H1 (cell line): ENCODE data around the gene ANK3. TPM values are rescaled to one million over a fixed set of nuclear protein-coding genes. Genes with fewer than 3 reads are reported as not detected.

ENCODE experiments used
- CHD1 ChIP-seq: IDR thresholded peaks from 2 replicates; pipeline ENCODE4 v1.6.1; 2012; ENCODE audit warnings: low read depth, low read length, improper control_type of control experiment
- GABPA ChIP-seq: IDR thresholded peaks from 2 replicates; pipeline ENCODE4 v1.6.1; 2011; ENCODE audit warnings: mild to moderate bottlenecking, low read length, moderate library complexity, borderline replicate concordance; ENCODE audit not compliant: insufficient read depth
- KDM5A ChIP-seq: fragments of 200-600 bp; IDR thresholded peaks from 2 replicates; pipeline ENCODE4 v1.7.1; 2012; ENCODE audit warnings: mild to moderate bottlenecking, low read length, inconsistent platforms, mixed read lengths
- SAP30 ChIP-seq: fragments of 300-600 bp; sonication (generic); IDR thresholded peaks from 2 replicates; pipeline ENCODE4 v1.7.1; 2012; ENCODE audit warnings: low read length, moderate library complexity, mild to moderate bottlenecking, inconsistent platforms; ENCODE audit not compliant: insufficient read depth, insufficient replicate concordance
- SP1 ChIP-seq: IDR thresholded peaks from 2 replicates; pipeline ENCODE4 v1.6.1; 2011; ENCODE audit warnings: low read depth, low read length
- SP2 ChIP-seq: IDR thresholded peaks from 2 replicates; pipeline ENCODE4 v1.6.1; 2012; ENCODE audit warnings: mild to moderate bottlenecking, low read length, inconsistent platforms
- polyA plus RNA-seq, 7 experiments: library from polyadenylated mRNA; depleted of rRNA in 3 of 7; stranded (reverse) in 5 of 7; unstranded in 2 of 7; fragments of >200 nt in 5 of 7; fragments of 200-250 nt in 2 of 7; gene quantifications; 1 replicate in 5 of 7; 2 replicates in 1 of 7; 4 replicates in 1 of 7; pipeline versions ENCODE4 v1.2.1 to v1.2.3, GENCODE V29; 2011 to 2013; ENCODE audit warnings: missing spikeins in 2 of 7, mixed read lengths in 2 of 7
- total RNA-seq: library from RNA; stranded (reverse); fragmentation: NEBNext Ultra II Directional; extraction: Animal tissue kit (Norgen Biotek cat#: 25700); gene quantifications from 2 replicates; pipeline ENCODE4 v1.2.1, GENCODE V29; 2021

Gene ANK3
- total and polyA plus RNA-seq, 2 of the 8 experiments (the other 6 are each of a cell fraction or from before 2014, with no cell fraction given) = 18.1 to 67.9 TPM

DNA sequence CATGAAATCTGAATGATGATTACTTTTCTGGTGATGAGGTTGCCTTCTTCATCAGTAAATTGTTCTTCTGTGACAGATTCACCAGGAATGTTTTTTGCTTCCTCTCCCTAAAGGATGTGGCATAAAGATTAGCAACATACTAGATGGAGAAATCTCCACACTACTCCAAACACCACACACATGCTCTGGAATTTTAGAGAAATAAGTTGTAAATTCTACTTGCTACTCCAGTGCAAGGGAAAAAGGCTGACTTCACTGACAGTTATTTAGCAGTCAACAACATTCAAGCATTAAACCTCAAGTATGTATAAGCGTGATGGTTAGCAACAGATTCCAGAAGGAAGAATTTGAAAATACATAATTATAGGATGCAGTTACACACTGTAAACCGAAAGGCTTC is 345.4 kb downstream of the ANK3 start (continued):
- TF ChIP-seq GABPA (no peak), SP2 (no peak), SAP30 (no peak), CHD1 (no peak), KDM5A (no peak), SP1 (no peak)
